ENCODE measurements around the gene ZNF428. TPM values are rescaled to one million over a fixed set of nuclear protein-coding genes. Genes with fewer than 3 reads are reported as not detected.

ZNF428 gene
- total and polyA plus RNA-seq, 2 of the 4 experiments (the other 2 are of a cell fraction) = 9.9 to 32.3 TPM

GRCh38 chr19:43594710-43595604 is 24.5 kb downstream of the ZNF428 start (continued):
- no peak for TF ChIP-seq ELK1 (IDR thresholded peaks at IDR 0.05; ENCODE audit: borderline replicate concordance, low read depth, low read length)
- TF ChIP-seq POLR2A (IDR thresholded peaks at IDR 0.05; ENCODE audit: low read depth, low read length) = no peak
- TF ChIP-seq CHD1 (IDR thresholded peaks at IDR 0.05; ENCODE audit: low read depth, low read length) = no peak

Measured in IMR-90 (cell line).